Fibroblast of pulmonary artery (primary cell): ENCODE measurements around the gene NDUFAF8.
A peak's percentile ranks its signal among the peaks of the same experiment; 100 is the strongest.

ENCODE experiments used
- DNase-seq: peaks from one replicate; pipeline ENCODE4 v3.0.0-alpha.2; 2010; ENCODE audit warnings: low read depth
- H3K4me3 ChIP-seq: replicated peaks from 2 replicates; pipeline ENCODE4 v1.5.1; 2011; ENCODE audit warnings: low read depth, mild to moderate bottlenecking, control low read depth, low read length, moderate library complexity
- CTCF ChIP-seq: IDR thresholded peaks from 2 replicates; pipeline ENCODE4 v1.5.1; 2011; ENCODE audit warnings: mild to moderate bottlenecking, control low read depth, low read length, inconsistent platforms; ENCODE audit errors: missing control alignments

The NDUFAF8 gene

DNA sequence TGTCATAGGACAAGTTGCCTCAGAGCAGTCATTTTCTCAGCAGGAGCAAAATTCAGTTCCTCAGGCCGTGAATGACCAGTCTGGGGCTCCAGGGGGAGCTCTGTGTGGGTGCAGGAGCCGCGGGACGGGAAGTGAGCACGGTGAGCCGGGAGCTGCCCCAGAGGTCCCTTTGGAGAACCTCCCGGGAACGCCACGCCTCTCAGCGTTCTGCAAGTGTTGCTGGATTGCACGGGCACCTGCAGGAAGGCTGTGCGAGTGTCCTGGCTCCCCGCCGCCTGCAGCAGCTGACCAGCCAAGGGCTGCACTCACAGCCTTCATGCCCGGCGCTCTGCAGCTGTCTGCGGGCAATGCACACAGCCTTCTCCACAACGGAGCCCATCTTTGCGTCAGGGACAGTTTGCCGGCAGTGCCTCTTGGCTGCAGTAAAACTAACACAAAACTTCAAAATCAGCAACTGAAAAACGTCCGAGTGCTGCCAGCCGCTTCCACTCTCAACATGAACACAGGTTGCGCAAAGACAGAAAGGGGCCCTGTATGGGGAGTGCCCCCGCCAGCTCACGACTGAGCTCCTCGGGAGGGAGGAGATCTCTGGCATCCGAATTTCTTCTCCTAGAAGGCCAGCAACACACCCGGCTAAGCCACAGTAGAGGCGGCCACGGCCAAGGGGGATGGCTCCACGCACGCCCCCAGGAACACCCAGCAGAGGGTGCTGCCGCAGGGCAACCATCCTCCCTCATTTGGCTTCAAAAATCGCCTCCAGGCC lies 16.0 kb downstream of the NDUFAF8 start:
- TF ChIP-seq CTCF: peak; percentile 69
- H3K4me3 ChIP-seq: no peak overlapping the region

DNA sequence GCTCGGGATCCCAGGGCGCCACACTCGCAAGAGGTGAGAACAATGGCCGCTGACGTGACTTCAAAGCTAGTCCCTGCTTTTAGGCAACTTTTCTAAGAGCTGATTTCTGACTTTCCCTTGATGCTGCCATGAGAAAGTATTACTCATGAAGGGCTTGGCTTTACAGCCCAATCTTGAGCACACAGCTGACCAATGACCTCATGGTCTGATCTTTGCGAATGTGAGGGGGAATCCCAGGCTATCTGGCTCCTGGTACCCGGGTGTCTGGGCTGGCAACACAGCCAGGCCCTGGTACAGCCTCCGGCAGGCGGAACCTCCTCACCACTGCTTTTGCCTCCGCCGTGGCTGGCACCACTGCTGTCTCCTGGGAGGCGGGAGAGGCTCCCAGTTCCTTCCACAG lies 17.5 kb downstream of the NDUFAF8 start:
- no peak for TF ChIP-seq CTCF
- DNase-seq: peak; percentile 42

More for the DNA sequence above, 16.0 kb downstream of the NDUFAF8 start:
- DNase-seq: peak; percentile 79

DNA sequence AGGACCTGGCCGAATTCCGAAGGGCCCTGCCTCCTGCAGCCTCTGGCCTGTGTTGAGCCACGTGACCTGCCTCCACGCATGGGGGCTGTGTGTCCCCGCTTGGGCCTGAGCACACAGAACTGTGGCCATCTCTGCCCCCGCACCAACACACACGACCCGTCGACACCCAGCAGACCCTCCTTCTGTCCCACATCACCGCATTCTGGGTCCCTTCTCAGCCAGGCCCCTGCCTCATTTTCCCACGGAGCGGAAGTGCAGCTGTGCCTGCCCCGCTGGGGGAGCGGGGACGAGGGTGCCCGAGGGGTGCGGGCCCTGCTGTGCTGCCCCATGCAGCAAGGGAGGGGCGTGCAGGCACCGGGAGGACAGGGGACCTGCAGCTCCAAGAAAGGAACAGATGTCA lies 18.4 kb downstream of the NDUFAF8 start:
- DNase-seq: no peak
- no peak for TF ChIP-seq CTCF
- no peak overlapping the region for H3K4me3 ChIP-seq

More for the DNA sequence above, 17.5 kb downstream of the NDUFAF8 start:
- H3K4me3 ChIP-seq: no peak overlapping the region

DNA sequence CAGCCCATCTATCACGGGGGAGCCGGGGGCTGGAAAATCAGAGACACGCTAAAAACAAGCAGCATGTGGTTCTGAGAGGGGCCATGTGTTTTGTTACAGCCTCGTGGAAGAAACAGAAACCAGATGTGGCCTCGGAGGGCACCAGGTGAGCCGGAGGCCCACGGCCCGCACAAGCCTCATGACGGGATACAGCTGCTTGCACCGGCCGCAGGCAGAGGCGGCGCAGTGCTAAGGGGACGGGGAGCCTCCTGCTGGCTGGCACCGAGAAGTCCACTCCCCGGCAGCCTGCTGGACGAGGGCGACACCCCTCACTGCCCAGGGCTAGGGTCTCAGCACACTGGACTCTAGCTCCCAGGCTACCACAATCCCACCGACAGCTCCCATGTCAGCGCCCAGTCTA lies 19.2 kb downstream of the NDUFAF8 start:
- H3K4me3 ChIP-seq: no peak overlapping the region
- no peak for TF ChIP-seq CTCF
- no peak for DNase-seq

GRCh38 chr17:81259058-81259605 lies 20.0 kb downstream of the NDUFAF8 start:
- H3K4me3 ChIP-seq: no peak overlapping the region
- no peak for DNase-seq
- no peak for TF ChIP-seq CTCF

GRCh38 chr17:81260171-81260570 lies 21.1 kb downstream of the NDUFAF8 start:
- DNase-seq: no peak
- no peak overlapping the region for H3K4me3 ChIP-seq
- no peak for TF ChIP-seq CTCF

GRCh38 chr17:81260641-81261040 lies 21.5 kb downstream of the NDUFAF8 start:
- no peak for TF ChIP-seq CTCF
- no peak for DNase-seq
- H3K4me3 ChIP-seq: no peak overlapping the region
